HCT116 (cell line): ENCODE data around the gene HIVEP1.

Experiments used
- CTCF ChIP-seq, 3 experiments: fragments of 200-600 bp in 1 of 3; sonication (generic) in 1 of 3; IDR thresholded peaks in 2 of 3; conservative IDR thresholded peaks in 1 of 3; 2 replicates each; pipeline ENCODE4 v1.5.1; 2012 to 2017; ENCODE audit warnings: low read depth in 2 of 3, low read length in 2 of 3, antibody characterized with exemption in 1 of 3, borderline replicate concordance in 1 of 3, control low read depth in 1 of 3, mild to moderate bottlenecking in 1 of 3, mixed read lengths in 1 of 3, mixed run types in 1 of 3, moderate library complexity in 1 of 3; ENCODE audit not compliant: insufficient read depth in 1 of 3
- EZH2phosphoT487 ChIP-seq: fragments of 200-600 bp; IDR thresholded peaks from 2 replicates; pipeline ENCODE4 v1.6.1; 2018; ENCODE audit warnings: antibody characterized with exemption, borderline replicate concordance
- RAD21 ChIP-seq: IDR thresholded peaks from 2 replicates; pipeline ENCODE4 v1.6.1; 2012; ENCODE audit warnings: low read depth, mild to moderate bottlenecking
- REST ChIP-seq: IDR thresholded peaks from 2 replicates; pipeline ENCODE4 v1.6.1; 2012; ENCODE audit warnings: low read depth

- TF ChIP-seq CTCF (IDR thresholded peaks at IDR 0.05 in 2 of 3, conservative IDR thresholded peaks at IDR 0.05 in 1 of 3; ENCODE audit: borderline replicate concordance in 1 of 3, insufficient read depth in 1 of 3, low read depth in 2 of 3, low read length in 2 of 3), result no peak
- no peak for TF ChIP-seq RAD21
- TF ChIP-seq REST, result no peak
- TF ChIP-seq EZH2phosphoT487, result no peak
These were observed 120.5 kb downstream of the HIVEP1 start for GRCh38 chr6:12132351-12133222.
